Endothelial cell of umbilical vein (primary cell): ENCODE data around the gene AFAP1L2. TPM values are rescaled to one million over a fixed set of nuclear protein-coding genes. Genes with fewer than 3 reads are reported as not detected.

Experiments used
- BruUV-seq: library from RNA; stranded (reverse); fragments of 400-500 nt; replicated peaks from 2 replicates; lab custom pipeline; 2021; lab: Mats Ljungman, UMichigan
- CTCF ChIA-PET: fragments of 300-600, 350-600 bp; sonication (Branson Sonifier 250); formaldehyde crosslinking; loops from one replicate; lab custom pipeline; 2021; ENCODE audit warnings: antibody characterized with exemption, inconsistent platforms; lab: Charles Lee
- POLR2A ChIA-PET: fragments of 300-600, 350-600 bp; sonication (Branson Sonifier 250); formaldehyde crosslinking; loops from one replicate; lab custom pipeline; 2021; ENCODE audit warnings: antibody characterized with exemption, inconsistent platforms; lab: Charles Lee
- DNase-seq: peaks from one replicate; pipeline ENCODE4 v3.0.0-alpha.2; 2011; ENCODE audit warnings: low read depth, low spot score
- FAIRE-seq: peaks from 2 replicates; lab custom pipeline; 2011; peaks lifted over from hg19 to GRCh38; lab: Jason Lieb, UNC
- H2AFZ ChIP-seq: 2 replicates; pipeline ENCODE4 v1.6.0; 2012; ENCODE audit warnings: low read depth, low read length, control low read depth, inconsistent platforms
- H3K27ac ChIP-seq: 2 replicates; pipeline ENCODE4 v1.5.1; 2011; ENCODE audit warnings: low read depth, mild to moderate bottlenecking, control low read depth, low read length, moderate library complexity; ENCODE audit not compliant: insufficient read depth
- H3K27me3 ChIP-seq, 2 experiments: 2 replicates each; pipeline versions ENCODE4 v1.6.0 to v1.6.1; 2011; ENCODE audit warnings: low read length in 2 of 2, mixed read lengths in 1 of 2; ENCODE audit not compliant: control insufficient read depth in 2 of 2, insufficient read depth in 2 of 2
- H3K36me3 ChIP-seq, 2 experiments: 2 replicates in 1 of 2; 3 replicates in 1 of 2; pipeline ENCODE4 v1.5.1; 2011; ENCODE audit warnings: low read length in 2 of 2, mild to moderate bottlenecking in 1 of 2, moderate library complexity in 1 of 2; ENCODE audit not compliant: control insufficient read depth in 2 of 2, insufficient read depth in 2 of 2; ENCODE audit errors: extremely low read depth in 1 of 2
- H3K4me1 ChIP-seq: 3 replicates; pipeline ENCODE4 v1.5.1; 2011; ENCODE audit warnings: mild to moderate bottlenecking, low read length; ENCODE audit not compliant: control insufficient read depth, insufficient read depth; ENCODE audit errors: extremely low read depth
- H3K4me2 ChIP-seq: 2 replicates; pipeline ENCODE4 v1.6.1; 2011; ENCODE audit warnings: low read length, control low read depth, mixed read lengths; ENCODE audit not compliant: insufficient read depth
- H3K4me3 ChIP-seq, 3 experiments: fragments of 200-600 bp in 1 of 3; sonication (generic), shearing (Covaris generic) in 1 of 3; replicated peaks in 1 of 3; 2 replicates each; pipeline ENCODE4 v1.5.1; 2011 to 2016; ENCODE audit warnings: control low read depth in 3 of 3, low read length in 3 of 3, mild to moderate bottlenecking in 2 of 3, inconsistent platforms in 1 of 3, low read depth in 1 of 3, moderate library complexity in 1 of 3; ENCODE audit not compliant: insufficient read depth in 1 of 3
- H3K79me2 ChIP-seq: 2 replicates; pipeline ENCODE4 v1.6.0; 2012; ENCODE audit warnings: low read length, inconsistent platforms; ENCODE audit not compliant: control insufficient read depth, insufficient read depth
- H3K9ac ChIP-seq: replicated peaks from 2 replicates; pipeline ENCODE3; 2011; ENCODE audit warnings: low read length, control low read depth; ENCODE audit not compliant: insufficient read depth; ENCODE audit errors: extremely low read depth
- H3K9me1 ChIP-seq: replicated peaks from 3 replicates; pipeline ENCODE4 v1.6.0; 2011; ENCODE audit warnings: mild to moderate bottlenecking, low read length; ENCODE audit not compliant: control insufficient read depth, insufficient read depth; ENCODE audit errors: extremely low read depth
- H3K9me3 ChIP-seq: replicated peaks from 2 replicates; pipeline ENCODE4 v1.5.1; 2012; ENCODE audit warnings: low read length, inconsistent platforms; ENCODE audit not compliant: control insufficient read depth, insufficient read depth
- H4K20me1 ChIP-seq: replicated peaks from 2 replicates; pipeline ENCODE3; 2011; ENCODE audit warnings: mild to moderate bottlenecking, low read length; ENCODE audit not compliant: control insufficient read depth, insufficient read depth; ENCODE audit errors: extremely low read depth
- EZH2 ChIP-seq: IDR thresholded peaks from 2 replicates; pipeline ENCODE4 v1.6.1; 2012; ENCODE audit warnings: borderline replicate concordance, low read depth, mild to moderate bottlenecking, moderate library complexity, low read length, inconsistent platforms; ENCODE audit not compliant: severe bottlenecking
- FOS ChIP-seq: IDR thresholded peaks from 2 replicates; pipeline ENCODE4 v1.6.1; 2011; ENCODE audit warnings: mild to moderate bottlenecking, low read length, moderate library complexity, borderline replicate concordance; ENCODE audit not compliant: insufficient read depth
- GATA2 ChIP-seq: IDR thresholded peaks from 2 replicates; pipeline ENCODE4 v1.7.0; 2011; ENCODE audit warnings: low read depth, mild to moderate bottlenecking, moderate library complexity, mixed read lengths, low read length; ENCODE audit not compliant: insufficient read length, insufficient read depth
- JUN ChIP-seq: IDR thresholded peaks from 2 replicates; pipeline ENCODE4 v1.6.1; 2011; ENCODE audit warnings: borderline replicate concordance, low read depth; ENCODE audit not compliant: insufficient read length, insufficient read depth
- MAX ChIP-seq: IDR thresholded peaks from 2 replicates; pipeline ENCODE4 v1.6.1; 2011; ENCODE audit not compliant: insufficient read depth, insufficient read length
- MYC ChIP-seq: IDR thresholded peaks from one replicate; pipeline ENCODE4 v1.6.1; 2011; ENCODE audit warnings: mild to moderate bottlenecking, low read depth, low read length
- POLR2A ChIP-seq: IDR thresholded peaks from 2 replicates; pipeline ENCODE4 v1.6.1; 2012; ENCODE audit warnings: low read depth, mild to moderate bottlenecking, control low read depth, low read length
- POLR2AphosphoS5 ChIP-seq: IDR thresholded peaks from 2 replicates; pipeline ENCODE4 v1.6.1; 2012; ENCODE audit warnings: low read depth, mild to moderate bottlenecking, control low read depth, low read length, moderate library complexity; ENCODE audit not compliant: insufficient read depth
- dilution Hi-C: fragments of 300-500 bp; cut with MboI; formaldehyde crosslinking; loops from one replicate; pipeline ENCODE4 v1.15.0; 2019; ENCODE audit warnings: low sequenced_read_pairs; ENCODE audit not compliant: extremely low pct_ligation_motif_present
- intact Hi-C: fragments of 100-400 bp; cut with micrococcal nuclease; formaldehyde crosslinking; loops from one replicate; pipeline ENCODE4 v1.10.0; 2022
- polyA plus RNA-seq, 4 experiments: library from polyadenylated mRNA; depleted of rRNA in 3 of 4; stranded (reverse) in 3 of 4; unstranded in 1 of 4; fragments of >200 nt; gene quantifications; 2 replicates each; pipeline versions ENCODE4 v1.2.1 to v1.2.3, GENCODE V29; 2011 to 2012; ENCODE audit warnings: missing spikeins in 1 of 4
- total RNA-seq: library from RNA; stranded (reverse); gene quantifications from 2 replicates; pipeline ENCODE4 v1.2.3, GENCODE V29; 2021
- TF ChIP-seq, protein P1 (sequence below), 2 donors: IDR thresholded peaks; 1 replicate in 1 of 2; 2 replicates in 1 of 2; pipeline ENCODE4 v1.5.1; 2011; ENCODE audit warnings: low read length in 2 of 2, mild to moderate bottlenecking in 2 of 2, moderate library complexity in 2 of 2, control low read depth in 1 of 2, inconsistent platforms in 1 of 2, low read depth in 1 of 2; ENCODE audit not compliant: insufficient read depth in 1 of 2; ENCODE audit errors: extremely low read depth in 1 of 2

AFAP1L2 gene
- total and polyA plus RNA-seq, 2 donors (not counting 3 experiments of a cell fraction or from before 2014, with no cell fraction given) = 0.90 to 4.1 TPM

DNA sequence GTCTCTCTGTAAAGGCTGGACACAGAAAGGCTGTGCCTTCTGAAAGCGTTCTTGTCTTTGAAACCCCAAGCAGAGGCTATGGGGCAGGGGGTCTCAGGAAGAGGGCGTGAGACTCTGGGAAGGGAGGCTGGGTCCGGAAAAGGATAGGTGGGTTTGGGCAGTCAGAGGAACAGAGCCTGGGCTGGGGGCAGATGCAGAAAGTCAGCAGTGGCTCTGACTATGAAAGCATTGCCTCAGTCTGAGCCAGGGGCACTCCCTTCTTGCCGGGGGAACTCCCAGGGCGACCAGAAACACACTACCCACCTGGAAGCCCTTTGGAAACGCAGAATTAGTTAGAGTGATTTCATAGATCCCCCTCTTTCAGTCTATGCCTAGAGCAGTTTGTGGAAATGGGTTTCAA, 93.3 kb downstream of the AFAP1L2 start:
- no peaks in the 10 kb centered on the region for H3K9me1 ChIP-seq
- no peaks in the 10 kb centered on the region for H4K20me1 ChIP-seq
- no peaks in the 10 kb centered on the region for H3K36me3 ChIP-seq
- BruUV-seq = no TSS peak
- FAIRE-seq = no peak
- ChIA-PET POLR2A (no interaction called here), CTCF (no interaction called here)
- H3K9me3 ChIP-seq = no peaks in the 10 kb centered on the region
- H3K4me2 ChIP-seq = no peak overlapping the region
- peaks cover 2 to 5% of the 10 kb centered on the region in 2 experiments for H3K27me3 ChIP-seq
- dilution Hi-C loops (no loop called here), intact Hi-C loops (no loop called here)
- DNase-seq = no peak
- no peaks in the 10 kb centered on the region for H3K4me1 ChIP-seq
- H3K4me3 ChIP-seq = no peak overlapping the region
- H3K79me2 ChIP-seq = no peaks in the 10 kb centered on the region
- no peak overlapping the region for H2AFZ ChIP-seq
- no peak overlapping the region for H3K9ac ChIP-seq
- TF ChIP-seq GATA2 (no peak), EZH2 (no peak), POLR2AphosphoS5 (no peak), FOS (no peak), POLR2A (no peak)
- H3K27ac ChIP-seq = no peak overlapping the region

- TF ChIP-seq FOS (no peak), GATA2 (no peak), MAX (no peak), POLR2AphosphoS5 (no peak), JUN (no peak), MYC (no peak), EZH2 (no peak), POLR2A (no peak)
- TF ChIP-seq, protein P1, sequence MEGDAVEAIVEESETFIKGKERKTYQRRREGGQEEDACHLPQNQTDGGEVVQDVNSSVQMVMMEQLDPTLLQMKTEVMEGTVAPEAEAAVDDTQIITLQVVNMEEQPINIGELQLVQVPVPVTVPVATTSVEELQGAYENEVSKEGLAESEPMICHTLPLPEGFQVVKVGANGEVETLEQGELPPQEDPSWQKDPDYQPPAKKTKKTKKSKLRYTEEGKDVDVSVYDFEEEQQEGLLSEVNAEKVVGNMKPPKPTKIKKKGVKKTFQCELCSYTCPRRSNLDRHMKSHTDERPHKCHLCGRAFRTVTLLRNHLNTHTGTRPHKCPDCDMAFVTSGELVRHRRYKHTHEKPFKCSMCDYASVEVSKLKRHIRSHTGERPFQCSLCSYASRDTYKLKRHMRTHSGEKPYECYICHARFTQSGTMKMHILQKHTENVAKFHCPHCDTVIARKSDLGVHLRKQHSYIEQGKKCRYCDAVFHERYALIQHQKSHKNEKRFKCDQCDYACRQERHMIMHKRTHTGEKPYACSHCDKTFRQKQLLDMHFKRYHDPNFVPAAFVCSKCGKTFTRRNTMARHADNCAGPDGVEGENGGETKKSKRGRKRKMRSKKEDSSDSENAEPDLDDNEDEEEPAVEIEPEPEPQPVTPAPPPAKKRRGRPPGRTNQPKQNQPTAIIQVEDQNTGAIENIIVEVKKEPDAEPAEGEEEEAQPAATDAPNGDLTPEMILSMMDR (IDR thresholded peaks at IDR 0.05; ENCODE audit: extremely low read depth in 1 of 2, insufficient read depth in 1 of 2, low read depth in 1 of 2, low read length in 2 of 2) = no peak
- no peaks in the 10 kb centered on the region for H4K20me1 ChIP-seq
- no peak overlapping the region for H2AFZ ChIP-seq
- H3K4me1 ChIP-seq = no peaks in the 10 kb centered on the region
- FAIRE-seq (no peak), DNase-seq (no peak)
- peaks cover 2 to 5% of the 10 kb centered on the region in 2 experiments for H3K27me3 ChIP-seq
- no peak overlapping the region for H3K4me2 ChIP-seq
- no peaks in the 10 kb centered on the region for H3K9me3 ChIP-seq
- dilution Hi-C loops = no loop called here
- no peaks in the 10 kb centered on the region for H3K79me2 ChIP-seq
- H3K4me3 ChIP-seq = no peak overlapping the region
- H3K9ac ChIP-seq = no peak overlapping the region
- intact Hi-C loops = no loop called here
- no peaks in the 10 kb centered on the region for H3K36me3 ChIP-seq
- CTCF ChIA-PET = no interaction called here
- POLR2A ChIA-PET = no interaction called here
- no TSS peak for BruUV-seq
- H3K27ac ChIP-seq = no peak overlapping the region
- H3K9me1 ChIP-seq = no peaks in the 10 kb centered on the region
These were observed 94.0 kb downstream of the AFAP1L2 start for GRCh38 chr10:114310346-114310745.
